Head of caudate nucleus (tissue), 42 donors: ENCODE measurements around the gene MAPK12.

ENCODE experiments used
- DNase-seq, 42 donors: peaks; one replicate each; pipeline versions ENCODE4 v3.0.0 to v3.0.0-alpha.2; 2020 to 2021; ENCODE audit warnings: mixed read lengths in 7 of 42
- intact Hi-C: fragments of 100-400 bp; cut with DNase I; formaldehyde crosslinking; loops from one replicate; pipeline ENCODE4 v1.15.0; 2022

The MAPK12 gene

GRCh38 chr22:50272044-50272802 lies 10.7 kb upstream of the MAPK12 start:
- intact Hi-C loops, result no loop called here
- DNase-seq, result no peak

DNA sequence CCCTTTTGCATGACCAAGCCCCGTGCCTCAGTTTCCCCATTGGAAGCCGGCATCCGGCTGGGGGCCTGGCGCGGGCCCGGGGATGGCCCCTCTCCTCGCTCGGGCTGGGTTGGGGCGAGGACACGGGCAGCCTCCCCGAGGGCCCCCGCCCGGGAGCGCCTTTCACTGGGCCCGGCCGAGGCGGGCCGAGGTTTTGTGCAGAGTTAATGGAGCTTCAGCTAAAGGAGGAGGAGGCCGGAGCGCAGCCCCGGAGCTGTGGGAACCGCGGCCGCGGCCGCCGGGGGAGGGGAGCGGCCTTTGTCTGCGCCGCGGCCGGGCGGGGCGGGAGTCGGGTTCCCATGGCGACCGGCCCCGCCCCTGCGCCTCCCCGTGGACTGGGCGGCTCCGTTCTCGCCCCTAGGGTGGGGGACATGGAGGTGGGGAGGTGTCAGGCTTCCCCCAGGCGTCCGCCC lies 10.1 kb upstream of the MAPK12 start:
- peak in 39 of 42 donors; percentile 40 to 84 (median 67) for DNase-seq
- intact Hi-C loops, result no loop called here

DNA sequence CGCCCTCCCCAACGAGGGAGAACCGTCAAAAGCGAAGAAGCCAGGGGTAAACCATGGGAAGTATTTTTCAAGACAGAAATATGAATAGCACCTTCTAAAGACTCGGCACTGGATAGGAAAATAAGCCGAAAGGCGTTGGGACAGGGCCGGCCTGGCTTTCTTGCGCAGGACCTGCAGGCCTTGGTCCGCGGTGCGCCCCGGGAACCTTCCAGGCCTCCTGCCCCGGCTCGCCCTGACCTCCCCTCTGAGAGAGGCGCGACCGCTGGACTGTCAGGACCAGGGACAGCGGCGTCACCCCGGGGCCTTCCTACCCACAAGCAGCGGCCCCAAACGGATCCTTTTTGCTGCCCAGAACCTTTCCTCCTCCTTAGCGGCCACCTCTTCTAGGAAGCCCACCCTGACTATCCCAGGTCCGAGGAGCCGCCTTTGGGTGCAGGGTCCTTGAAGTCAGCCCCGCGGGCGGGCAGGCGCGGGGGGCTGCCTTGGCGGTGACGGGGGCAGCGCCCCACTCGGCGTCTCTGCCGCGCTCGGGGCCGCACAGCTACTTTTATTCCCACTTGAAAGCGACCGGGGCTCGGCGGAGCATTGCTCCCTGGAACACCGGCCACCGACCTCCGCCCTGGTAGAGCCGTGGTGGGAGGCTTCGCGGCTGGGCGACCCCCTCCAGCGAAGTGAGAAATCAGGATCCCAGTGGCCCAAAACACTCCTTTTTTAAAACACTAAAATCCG lies 9.3 kb upstream of the MAPK12 start:
- peak in 21 of 42 donors; percentile 35 to 72 (median 49) for DNase-seq
- intact Hi-C loops, result no loop called here

GRCh38 chr22:50269970-50270665 lies 8.6 kb upstream of the MAPK12 start, which contains the start of gene MAPK11:
MAPK11 (minus strand) TSS chr22:50270380; CDS start chr22:50270292, 88 bp downstream.
- DNase-seq, result peak in 39 of 42 donors; percentile 31 to 81 (median 60)
- intact Hi-C loops, result no loop called here

GRCh38 chr22:50269573-50269969 lies 8.1 kb upstream of the MAPK12 start:
- intact Hi-C loops, result no loop called here
- DNase-seq, result no peak

DNA sequence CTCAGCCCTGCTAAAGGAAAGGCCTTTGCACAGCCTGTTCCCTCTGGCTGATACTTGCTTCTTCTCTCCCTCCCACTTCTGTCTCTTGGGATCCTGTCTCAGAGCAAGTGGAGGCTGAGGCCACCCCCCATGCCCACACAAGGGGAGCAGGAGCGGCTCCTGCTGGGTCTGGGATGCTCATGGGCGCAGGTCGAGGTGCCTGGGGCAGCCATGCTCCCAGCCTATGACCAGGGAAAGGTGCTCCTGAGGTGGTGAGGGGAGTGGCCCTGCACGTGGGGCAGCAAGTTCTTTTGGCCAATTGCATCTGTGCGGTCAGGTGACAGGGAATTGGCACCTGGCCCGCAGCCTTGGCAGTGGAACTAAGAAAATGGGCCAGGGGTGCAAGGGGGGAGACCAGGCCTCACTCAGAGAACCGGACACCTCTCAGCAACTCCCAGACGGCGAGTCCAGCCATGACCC lies 7.2 kb upstream of the MAPK12 start:
- intact Hi-C loops, result no loop called here
- DNase-seq, result peak in 13 of 42 donors; percentile 32 to 65 (median 54)

- intact Hi-C loops, result no loop called here
- DNase-seq, result peak; percentile 40 to 91 (median 77)
Observed at GRCh38 chr22:50267591-50268390, 6.3 kb upstream of the MAPK12 start.

GRCh38 chr22:50266994-50267393 lies 5.5 kb upstream of the MAPK12 start:
- intact Hi-C loops, result no loop called here
- no peak for DNase-seq

- intact Hi-C loops, result no loop called here
- no peak for DNase-seq
Observed at GRCh38 chr22:50264946-50265669, 3.6 kb upstream of the MAPK12 start.

- intact Hi-C loops, result no loop called here
- peak in 40 of 42 donors; percentile 47 to 90 (median 76) for DNase-seq
Observed at GRCh38 chr22:50264104-50264745, 2.7 kb upstream of the MAPK12 start.

GRCh38 chr22:50262973-50263617 lies 1.6 kb upstream of the MAPK12 start:
- DNase-seq, result no peak
- intact Hi-C loops, result no loop called here

DNA sequence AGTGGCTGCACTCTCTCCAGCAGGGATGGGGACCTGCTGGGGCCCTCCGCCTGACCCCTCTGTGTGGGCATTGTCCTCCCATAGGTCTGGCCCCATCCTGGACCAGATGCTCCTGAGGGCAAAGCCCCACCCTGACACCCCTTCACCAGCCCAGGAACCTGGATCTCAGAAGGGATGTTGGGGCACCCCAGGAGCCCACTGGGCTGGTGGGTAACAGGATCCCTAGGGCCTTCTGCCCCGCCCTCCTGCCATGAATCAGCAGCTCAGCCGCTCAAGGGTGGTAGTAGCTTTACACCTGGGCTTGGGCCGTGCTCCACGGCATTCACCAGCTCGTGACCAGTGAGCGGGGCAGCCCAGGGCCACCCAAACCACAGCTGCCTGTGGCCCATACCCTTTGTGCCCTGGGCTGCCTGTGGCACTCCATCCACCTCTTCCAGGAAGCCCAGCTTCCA lies 1.0 kb upstream of the MAPK12 start:
- intact Hi-C loops, result no loop called here
- no peak for DNase-seq

DNA sequence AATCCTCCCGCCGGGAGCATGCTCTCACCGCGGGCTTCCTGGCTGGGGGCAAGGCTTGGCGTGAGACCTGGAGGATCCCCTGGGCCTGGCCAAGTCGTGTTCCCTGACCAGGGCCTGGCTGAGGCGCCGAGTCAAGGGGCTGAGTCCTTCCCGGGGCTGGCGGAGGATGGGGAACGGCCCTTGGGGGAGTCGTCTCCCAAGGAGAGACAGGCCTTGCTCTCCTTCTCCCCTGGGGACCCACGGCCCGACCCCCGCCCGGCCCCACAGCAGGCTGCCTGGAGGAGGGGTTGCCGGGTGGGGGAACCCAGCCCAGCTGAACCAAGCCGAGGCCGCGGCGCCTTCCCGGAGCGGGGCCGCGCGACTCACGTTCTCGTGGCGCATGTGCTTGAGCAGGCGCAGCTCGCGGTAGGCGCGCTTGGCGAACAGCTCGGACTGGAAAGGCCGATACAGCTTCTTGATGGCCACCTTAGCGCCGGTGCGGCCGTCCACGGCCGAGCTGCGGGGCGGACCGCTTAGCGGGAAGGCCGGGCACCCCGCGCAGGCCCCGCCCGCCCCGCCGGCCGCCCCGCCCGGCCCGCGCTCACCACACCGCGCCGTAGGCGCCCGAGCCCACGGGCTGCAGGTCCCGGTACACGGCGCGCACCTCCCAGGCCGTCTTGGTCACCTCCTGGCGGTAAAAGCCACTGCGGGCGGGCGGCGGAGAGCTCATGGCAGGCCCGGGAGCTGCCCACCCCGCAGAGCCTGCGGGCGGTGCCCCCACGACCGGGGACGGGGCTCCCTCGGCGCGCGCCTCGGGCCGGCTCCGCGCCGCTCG lies 475 bp downstream of the MAPK12 start:
- DNase-seq, result peak in 40 of 42 donors; percentile 47 to 87 (median 75)
- intact Hi-C loops, result no loop called here

GRCh38 chr22:50260434-50260800 lies 1.1 kb downstream of the MAPK12 start:
- no peak for DNase-seq
- intact Hi-C loops, result no loop called here

- intact Hi-C loops, result no loop called here
- peak in 2 of 42 donors; percentile 47 to 57 for DNase-seq
Observed at GRCh38 chr22:50259302-50259701, 2.2 kb downstream of the MAPK12 start.
